ENCODE results near the gene C20orf173. TPM values are rescaled to one million over a fixed set of nuclear protein-coding genes. Genes with fewer than 3 reads are reported as not detected.
A peak's percentile ranks its signal among the peaks of the same experiment; 100 is the strongest.

C20orf173 gene
- total and polyA plus RNA-seq, 12 donors: not detected

DNA sequence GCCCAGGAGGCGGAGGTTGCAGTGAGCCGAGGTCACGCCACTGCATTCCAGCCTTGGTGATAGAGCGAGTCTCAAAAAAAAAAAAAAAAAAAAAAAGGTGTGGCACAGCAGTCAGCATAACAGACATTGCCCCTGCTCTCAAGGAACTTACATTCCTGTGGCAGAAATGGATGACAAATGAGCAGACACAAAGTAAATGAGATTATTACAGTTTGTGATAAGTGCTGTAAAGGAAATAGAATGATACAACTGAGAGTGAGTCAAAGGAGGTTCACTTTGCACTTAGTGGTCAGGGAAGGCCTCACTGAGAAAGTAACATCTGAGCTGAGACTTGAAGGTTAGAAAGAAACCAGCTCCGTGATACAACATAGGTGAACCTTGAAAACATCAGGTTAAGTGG lies 37.6 kb downstream of the C20orf173 start:
- 92 to 95% methylated on average over 5 of the region's 5 CpGs for WGBS, 2 donors
- intact Hi-C loops (cut with DNase I): no loop called here
- no peak for DNase-seq

DNA sequence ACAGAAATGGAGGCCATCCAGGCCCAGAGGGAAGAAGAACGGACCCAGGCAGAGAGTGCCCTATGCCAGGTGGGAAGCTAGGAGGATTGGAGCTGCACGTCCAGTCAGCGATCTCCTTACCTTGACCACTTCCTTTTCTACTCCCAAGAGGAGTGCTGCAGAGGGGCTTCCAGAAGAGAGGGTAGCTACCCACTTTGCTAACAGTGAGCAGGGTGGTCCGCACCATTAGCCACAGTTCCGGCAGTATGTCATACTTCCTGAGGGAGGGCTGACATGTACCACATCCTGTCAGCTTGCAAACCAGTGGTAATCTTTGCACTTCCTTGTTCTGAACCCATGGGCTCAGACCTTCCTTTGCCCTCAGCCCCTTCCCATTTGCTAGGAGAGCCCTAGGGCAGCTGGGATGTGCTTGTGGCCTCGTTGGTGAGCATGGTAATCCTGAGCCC lies 38.7 kb downstream of the C20orf173 start:
- H3K27me3 ChIP-seq: no peaks in the 10 kb centered on the region
- intact Hi-C loops (cut with DNase I): no loop called here
- no peak for DNase-seq
- peaks cover 0 to 98% (median 47%) of the 10 kb centered on the region in 9 donors for H3K36me3 ChIP-seq
- TF ChIP-seq, protein P1, sequence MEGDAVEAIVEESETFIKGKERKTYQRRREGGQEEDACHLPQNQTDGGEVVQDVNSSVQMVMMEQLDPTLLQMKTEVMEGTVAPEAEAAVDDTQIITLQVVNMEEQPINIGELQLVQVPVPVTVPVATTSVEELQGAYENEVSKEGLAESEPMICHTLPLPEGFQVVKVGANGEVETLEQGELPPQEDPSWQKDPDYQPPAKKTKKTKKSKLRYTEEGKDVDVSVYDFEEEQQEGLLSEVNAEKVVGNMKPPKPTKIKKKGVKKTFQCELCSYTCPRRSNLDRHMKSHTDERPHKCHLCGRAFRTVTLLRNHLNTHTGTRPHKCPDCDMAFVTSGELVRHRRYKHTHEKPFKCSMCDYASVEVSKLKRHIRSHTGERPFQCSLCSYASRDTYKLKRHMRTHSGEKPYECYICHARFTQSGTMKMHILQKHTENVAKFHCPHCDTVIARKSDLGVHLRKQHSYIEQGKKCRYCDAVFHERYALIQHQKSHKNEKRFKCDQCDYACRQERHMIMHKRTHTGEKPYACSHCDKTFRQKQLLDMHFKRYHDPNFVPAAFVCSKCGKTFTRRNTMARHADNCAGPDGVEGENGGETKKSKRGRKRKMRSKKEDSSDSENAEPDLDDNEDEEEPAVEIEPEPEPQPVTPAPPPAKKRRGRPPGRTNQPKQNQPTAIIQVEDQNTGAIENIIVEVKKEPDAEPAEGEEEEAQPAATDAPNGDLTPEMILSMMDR (IDR thresholded peaks at IDR 0.05): no peak
- 91 to 92% methylated on average over 6 of the region's 6 CpGs for WGBS, 2 donors
- ATAC-seq: peak in 6 of 8 donors; percentile 39 to 79 (median 74)
- H3K9me3 ChIP-seq: no peaks in the 10 kb centered on the region
- H3K4me1 ChIP-seq: peaks cover 0 to 22% (median 0%) of the 10 kb centered on the region in 9 donors
- peak overlapping the region in 3 of 10 donors; percentile 26 to 89 (median 43) for H3K27ac ChIP-seq
- peak overlapping the region in 6 of 10 donors; percentile 29 to 62 (median 38) for H3K4me3 ChIP-seq

More for the DNA sequence above, 37.6 kb downstream of the C20orf173 start:
- peaks cover 0 to 99% (median 51%) of the 10 kb centered on the region in 9 donors for H3K36me3 ChIP-seq
- H3K9me3 ChIP-seq: no peaks in the 10 kb centered on the region
- TF ChIP-seq, protein P1 (IDR thresholded peaks at IDR 0.05): no peak
- H3K4me1 ChIP-seq: peaks cover 0 to 22% (median 0%) of the 10 kb centered on the region in 9 donors
- no peaks in the 10 kb centered on the region for H3K27me3 ChIP-seq
- H3K4me3 ChIP-seq: peak overlapping the region in 1 of 10 donors; percentile 62
- H3K27ac ChIP-seq: peak overlapping the region in 1 of 10 donors; percentile 89
- ATAC-seq: no peak

DNA sequence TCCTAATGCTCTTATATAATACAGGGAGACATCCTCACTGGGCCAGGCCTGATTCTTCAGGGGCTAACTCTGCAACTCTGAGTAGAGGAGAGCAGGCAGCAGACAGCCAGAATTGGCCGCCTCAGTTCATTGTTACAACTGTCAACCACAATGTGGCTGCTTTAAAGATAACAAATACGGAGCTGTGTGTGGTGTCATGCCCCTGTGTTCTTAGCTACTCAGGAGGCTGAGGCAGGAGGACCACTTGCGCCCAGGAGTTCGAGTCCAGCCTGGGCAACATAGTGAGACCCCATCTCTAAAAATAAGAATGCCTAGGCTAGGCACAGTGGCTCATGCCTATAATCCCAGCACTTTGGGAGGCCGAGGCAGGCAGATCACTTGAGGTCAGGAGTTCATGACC lies 39.7 kb downstream of the C20orf173 start:
- peaks cover 0 to 95% (median 42%) of the 10 kb centered on the region in 9 donors for H3K36me3 ChIP-seq
- intact Hi-C loops (cut with DNase I): no loop called here

DNA sequence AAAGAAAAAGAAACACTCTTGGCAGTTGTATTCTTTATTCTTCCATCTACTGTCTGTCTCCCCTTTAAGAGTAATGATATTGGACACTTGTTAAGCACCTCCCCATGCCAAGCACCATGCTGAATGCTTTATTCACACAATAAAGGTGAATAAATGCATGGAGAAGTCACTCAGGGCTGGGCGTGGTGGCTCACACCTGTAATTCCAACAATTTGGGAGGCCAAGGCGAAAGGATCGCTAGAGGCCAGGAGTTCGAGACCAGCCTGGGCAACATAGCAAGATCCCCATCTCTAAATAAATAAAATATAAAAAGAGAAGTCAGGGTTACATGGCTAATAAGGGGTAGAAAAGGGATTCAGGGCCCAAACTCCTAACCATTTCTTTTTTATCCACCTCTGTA lies 42.0 kb downstream of the C20orf173 start:
- 97 to 99% methylated on average over 4 of the region's 4 CpGs for WGBS, 2 donors
- H3K36me3 ChIP-seq: peaks cover 0 to 95% (median 29%) of the 10 kb centered on the region in 9 donors
- no peaks in the 10 kb centered on the region for H3K27me3 ChIP-seq
- no peak overlapping the region for H3K27ac ChIP-seq
- DNase-seq (no peak), ATAC-seq (no peak)
- TF ChIP-seq, protein P1 (IDR thresholded peaks at IDR 0.05): no peak
- H3K4me1 ChIP-seq: peaks cover 0 to 22% (median 0%) of the 10 kb centered on the region in 9 donors
- intact Hi-C loops (cut with DNase I): no loop called here
- no peak overlapping the region for H3K4me3 ChIP-seq
- H3K9me3 ChIP-seq: peaks cover 0 to 13% (median 0%) of the 10 kb centered on the region in 11 donors

More for the DNA sequence above, 39.7 kb downstream of the C20orf173 start:
- Histone ChIP-seq H3K4me3 (peak overlapping the region in 1 of 10 donors; percentile 62), H3K4me1 (peaks cover 0 to 22% (median 0%) of the 10 kb centered on the region in 9 donors), H3K27me3 (no peaks in the 10 kb centered on the region), H3K9me3 (no peaks in the 10 kb centered on the region), H3K27ac (no peak overlapping the region)
- DNase-seq (no peak), ATAC-seq (no peak)
- TF ChIP-seq, protein P1 (IDR thresholded peaks at IDR 0.05): no peak
- WGBS, 2 donors: 97 to 98% methylated on average over 5 of the region's 5 CpGs
